ENCODE measurements around the gene USP34.
"Not testable (repeated sequence)": the region's sequence is repeated elsewhere in the genome, so short reads cannot be mapped to it uniquely, and the experiment has no call there.

USP34 gene

DNA sequence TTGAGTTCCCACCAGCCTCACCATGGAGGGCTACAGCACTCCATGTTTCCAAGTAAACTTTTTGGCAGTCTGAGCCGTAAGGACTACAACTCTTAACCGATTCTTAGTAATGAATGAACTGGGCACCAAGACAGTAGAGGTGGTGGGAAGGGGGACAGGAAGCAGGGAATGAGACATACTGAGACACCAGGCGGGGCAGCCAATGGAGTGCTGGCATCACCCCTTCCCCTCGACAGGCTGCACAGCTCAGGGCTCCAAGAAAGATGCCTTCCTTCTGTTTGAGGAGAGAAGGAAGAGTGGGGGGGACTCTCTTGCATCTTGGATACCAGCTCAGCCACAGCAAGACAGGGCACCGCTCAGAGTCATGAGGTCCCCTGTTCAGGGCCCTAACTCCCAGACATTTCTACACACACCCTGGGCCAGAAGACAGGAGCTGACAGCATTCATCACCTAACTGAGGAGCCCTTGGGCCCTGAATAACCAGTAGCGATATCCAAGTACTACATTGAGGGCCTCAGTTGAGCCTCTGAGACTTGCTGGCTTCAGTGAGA is 45.2 kb downstream of the USP34 start:
- DNase-seq (ENCODE audit: low read depth, low spot score), result no peak

DNA sequence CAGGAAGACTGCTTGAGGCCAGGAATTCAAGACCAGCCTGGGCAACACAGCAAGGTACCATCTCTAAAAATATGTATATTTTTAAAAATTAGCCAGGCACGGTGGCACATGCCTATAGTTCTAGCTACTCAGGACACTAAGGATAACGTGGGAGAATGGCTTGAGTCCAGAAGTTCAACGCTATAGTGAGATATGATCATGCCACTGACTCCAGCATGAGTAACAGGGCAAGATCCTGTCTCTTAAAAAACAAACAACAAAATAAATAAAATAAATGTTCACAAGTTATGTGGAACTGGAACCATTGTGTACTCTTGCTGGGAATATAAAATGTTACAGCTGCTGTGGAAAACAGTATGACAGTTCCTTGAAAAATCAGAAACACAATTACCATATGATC is 47.2 kb downstream of the USP34 start:
- no peak for DNase-seq (ENCODE audit: low read depth, low spot score)

DNA sequence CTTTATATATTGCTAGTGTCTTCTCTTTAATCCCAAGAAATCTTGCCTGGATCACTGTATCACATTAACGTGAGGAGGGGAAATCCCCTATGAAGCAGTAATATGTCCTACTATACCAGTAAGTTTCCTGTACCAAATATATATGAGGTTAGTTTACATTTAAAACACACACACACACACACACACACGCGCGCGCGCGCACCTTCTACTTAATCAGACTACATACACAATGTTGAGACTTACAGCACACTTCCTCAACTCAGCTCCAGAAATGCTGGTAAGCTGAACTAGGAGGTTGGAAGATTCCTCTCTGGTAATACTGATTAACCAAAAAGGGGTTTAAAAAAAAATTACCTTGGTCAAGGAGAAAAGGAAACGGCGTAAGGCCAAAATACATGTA is 49.3 kb downstream of the USP34 start:
- no peak for DNase-seq (ENCODE audit: low read depth, low spot score)

DNA sequence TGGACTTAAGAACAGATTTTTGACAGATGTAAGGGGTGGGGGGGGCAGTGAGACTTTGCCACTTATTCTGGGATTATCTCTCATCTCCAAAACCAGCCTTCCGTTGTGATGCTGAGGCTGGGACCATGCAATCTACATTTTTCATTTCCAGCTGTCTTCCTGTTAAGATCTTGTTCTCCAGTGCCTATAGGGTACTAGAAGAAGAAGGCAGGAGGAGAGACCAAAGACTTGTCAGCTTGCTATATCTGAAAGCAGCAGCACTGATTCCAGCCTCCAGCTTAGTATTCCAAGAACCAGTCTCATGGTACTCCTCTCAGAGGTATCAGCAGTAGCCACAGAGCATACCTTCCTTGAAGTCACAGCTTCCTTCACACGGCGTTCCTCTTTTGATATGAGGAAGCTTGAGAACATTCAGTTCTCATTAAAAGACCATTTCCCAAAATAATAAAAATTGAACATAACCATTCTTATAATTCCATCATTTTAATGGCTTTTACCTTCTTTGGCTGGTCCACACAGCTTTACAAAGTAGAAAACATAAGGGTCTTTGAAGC is 49.8 kb downstream of the USP34 start:
- no peak for DNase-seq (ENCODE audit: low read depth, low spot score)

DNA sequence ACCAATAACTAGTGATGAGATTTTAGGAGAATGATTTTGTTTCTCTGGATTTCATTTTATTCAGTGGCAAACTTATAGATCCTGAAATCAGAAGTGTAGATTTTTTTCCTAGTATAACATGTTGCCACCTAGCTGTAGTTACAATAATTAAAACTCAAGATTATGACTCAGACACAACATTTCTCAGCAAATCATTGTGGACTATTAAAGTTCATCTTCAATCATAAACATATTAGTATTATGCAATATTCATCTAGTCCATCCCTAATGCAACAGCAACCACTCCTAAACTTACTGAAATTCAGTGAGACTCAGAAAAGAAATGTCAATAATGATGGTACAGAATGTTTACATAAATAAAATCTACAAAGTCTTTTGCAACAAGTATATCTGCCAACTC is 51.3 kb downstream of the USP34 start:
- no peak for DNase-seq (ENCODE audit: low read depth, low spot score)

DNA sequence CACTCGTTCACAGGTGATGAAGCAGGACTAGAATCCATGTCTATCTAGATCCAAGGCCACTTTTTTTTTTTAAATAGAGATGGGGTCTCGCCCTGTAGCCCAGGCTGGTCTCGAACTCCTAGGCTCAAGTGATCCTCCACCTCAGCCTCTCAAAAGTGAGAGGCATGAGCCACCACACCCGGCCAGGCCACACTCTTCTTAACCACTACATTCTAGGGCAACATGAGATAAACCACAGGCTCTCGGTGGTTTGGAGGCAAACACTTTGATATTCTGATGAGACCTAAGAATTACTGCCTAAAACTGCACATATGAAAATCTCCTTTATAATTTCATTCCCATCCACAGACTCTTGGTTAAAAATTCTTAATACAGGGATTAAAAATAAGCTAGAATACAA is 51.8 kb downstream of the USP34 start:
- no peak for DNase-seq (ENCODE audit: low read depth, low spot score)

DNA sequence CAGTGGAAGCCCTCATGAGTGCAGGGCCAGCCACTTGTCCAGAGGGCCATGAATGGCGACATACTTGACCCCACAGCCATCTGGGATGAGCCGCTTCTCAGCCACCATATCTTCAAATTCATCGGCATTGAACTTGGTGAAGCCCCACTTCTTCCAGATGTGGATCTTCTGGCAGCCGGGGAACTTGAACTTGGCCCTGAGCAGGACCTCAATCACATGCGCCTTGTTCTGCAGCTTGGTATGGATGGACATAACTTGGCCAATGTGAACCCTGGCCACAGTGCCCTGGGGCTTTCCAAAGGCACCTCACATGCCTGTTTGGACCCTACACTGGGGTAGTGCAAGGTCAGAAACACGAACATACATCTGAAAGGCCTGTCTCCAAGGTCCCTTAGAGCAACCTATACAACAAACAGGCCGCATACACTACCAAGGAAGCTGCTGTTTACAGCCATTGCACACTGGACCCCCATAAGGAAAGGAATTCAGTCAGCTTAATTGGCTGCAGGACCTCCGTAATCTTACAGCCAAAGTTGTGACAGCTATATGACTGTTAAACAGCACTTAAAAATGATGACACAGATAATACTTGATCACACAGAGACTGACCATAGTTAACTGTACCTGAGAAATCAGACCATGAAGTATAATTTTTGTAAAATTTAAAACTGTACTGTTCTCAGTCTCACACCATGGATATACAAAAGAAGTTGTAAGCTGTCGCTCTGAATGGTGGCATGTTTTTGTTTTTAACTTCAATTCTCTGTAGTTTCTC is 53.8 kb downstream of the USP34 start:
- DNase-seq (ENCODE audit: low read depth, low spot score), result no peak

DNA sequence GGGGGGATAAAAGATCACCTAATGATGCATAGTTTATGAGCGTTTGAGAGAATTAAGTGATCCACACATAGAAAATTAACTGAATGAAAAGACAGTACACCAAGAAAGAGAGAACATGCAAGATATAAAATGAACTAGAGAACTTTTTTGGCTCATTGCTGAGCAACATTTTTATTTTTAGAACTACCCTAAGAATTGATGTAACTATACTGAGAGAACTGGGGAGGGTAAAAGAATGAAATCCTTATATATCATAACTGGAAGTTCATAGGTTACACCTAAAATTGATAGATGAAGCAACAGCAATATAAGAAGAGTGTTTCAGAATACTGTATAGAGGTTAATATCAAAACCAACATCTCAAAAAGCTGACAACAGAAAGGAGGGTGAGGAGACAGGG is 55.6 kb downstream of the USP34 start:
- no peak for DNase-seq (ENCODE audit: low read depth, low spot score)

DNA sequence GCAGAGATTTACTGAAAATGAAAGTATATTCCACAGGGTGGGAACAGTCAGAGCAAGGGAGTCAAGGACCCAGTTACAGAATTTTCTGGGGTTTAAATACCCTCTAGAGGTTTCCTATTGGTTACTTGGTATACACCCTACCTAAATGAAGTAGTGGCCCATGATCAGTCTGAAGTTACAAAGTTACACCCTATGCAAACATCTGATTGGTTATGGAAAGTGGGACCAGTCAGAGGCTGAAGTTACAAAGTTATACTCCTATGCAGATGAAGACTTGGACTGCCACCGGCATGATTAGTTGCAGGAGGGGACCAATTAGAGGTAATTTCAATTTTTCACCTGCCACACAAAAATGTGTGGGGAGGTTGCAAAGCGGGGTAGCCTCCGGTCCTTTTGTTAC is 56.2 kb downstream of the USP34 start:
- DNase-seq (ENCODE audit: low read depth, low spot score), result no peak

DNA sequence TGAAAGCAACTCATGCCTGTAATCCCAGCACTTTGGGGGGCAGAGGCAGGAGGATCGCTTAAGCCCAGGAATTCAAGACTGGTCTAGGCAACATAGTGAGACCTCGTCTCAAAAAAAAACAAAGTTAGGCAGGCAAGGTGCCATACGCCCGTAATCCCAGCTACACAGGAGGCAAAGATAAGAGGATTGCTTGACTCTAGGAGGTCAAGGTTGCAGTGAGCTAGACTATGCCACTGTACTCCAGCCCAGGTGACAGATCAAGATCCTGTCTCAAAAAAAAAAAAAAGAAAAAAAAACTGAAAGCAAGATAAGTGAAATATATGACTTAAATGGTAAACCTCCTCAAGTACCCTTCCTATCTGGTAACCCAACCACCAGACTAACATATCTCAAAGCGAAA is 59.8 kb downstream of the USP34 start:
- DNase-seq (ENCODE audit: low read depth, low spot score), result no peak

DNA sequence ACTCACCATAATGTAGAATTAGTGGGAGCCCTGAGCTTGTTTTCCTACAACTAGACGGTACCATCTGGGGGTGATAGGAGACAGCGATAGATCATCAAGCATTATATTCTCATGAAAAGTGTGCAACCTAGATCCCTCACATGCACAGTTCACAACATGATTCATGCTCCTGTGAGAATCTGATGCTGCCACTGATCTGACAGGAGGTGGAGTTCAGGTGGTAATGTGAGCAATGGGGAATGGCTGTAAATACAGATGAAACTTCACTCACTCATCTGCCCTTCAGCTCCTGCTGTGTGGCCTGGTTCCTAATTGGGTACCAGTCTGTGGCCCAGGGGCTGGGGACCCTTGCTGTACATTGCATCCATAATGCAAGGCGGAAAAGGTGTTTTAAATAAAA is 60.7 kb downstream of the USP34 start:
- no peak for DNase-seq (ENCODE audit: low read depth, low spot score)

DNA sequence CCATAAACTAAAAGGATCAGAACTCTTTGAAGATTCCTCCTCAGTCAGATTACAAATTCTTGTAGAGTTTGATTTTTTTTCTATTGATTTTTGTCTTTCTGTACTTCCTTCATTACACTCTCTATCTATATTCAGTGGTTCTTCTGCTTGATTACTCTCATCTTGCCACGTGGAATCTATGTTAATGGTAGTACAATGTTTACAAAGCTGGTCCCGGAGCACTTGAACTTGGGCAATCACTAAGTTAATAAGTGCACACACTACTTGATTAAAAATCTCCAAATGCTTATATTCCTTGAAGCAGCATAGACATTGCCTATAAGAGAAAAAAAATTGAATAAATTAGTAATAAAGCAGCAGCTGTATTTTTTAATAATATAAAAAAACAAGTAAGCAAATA is 65.1 kb downstream of the USP34 start:
- DNase-seq (ENCODE audit: low read depth, low spot score), result no peak

DNA sequence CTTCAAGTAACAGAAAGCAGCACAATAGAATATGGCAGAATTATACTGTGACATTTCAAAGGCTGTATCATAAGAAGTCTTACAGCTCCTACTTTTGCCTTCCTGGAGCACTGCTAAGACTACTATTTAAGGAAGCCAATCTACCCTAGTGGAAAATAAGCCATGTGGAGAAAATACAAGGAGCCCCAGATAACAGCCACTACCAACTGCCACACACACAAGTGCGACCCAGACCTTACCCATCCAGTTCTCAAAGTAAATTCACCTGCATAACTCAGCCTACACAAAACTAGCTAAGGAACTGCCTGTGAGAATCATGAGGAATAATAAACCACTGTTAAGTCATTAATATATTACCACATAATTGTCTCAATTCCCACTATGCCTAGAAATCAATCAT is 66.4 kb downstream of the USP34 start:
- no peak for DNase-seq (ENCODE audit: low read depth, low spot score)

DNA sequence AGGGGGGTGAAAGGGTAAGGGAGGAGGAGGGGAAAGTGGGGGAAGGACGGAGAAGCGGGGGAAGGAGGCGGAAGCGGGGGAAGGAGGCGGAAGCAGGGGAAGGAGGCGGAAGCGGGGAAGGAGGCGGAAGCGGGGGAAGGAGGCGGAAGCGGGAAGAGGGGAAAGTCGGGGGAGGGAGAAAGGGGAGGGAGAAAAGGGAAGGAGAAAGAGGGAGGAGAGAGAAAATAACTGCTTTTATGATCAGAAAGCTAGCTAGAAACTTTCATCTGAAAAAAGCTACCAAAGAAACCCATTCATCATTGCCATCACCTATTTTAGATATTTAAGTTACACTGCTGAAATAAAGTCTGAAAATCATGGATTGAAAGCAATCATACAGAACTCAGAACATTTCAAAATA is 72.5 kb downstream of the USP34 start:
- DNase-seq (ENCODE audit: low read depth, low spot score), result no peak

DNA sequence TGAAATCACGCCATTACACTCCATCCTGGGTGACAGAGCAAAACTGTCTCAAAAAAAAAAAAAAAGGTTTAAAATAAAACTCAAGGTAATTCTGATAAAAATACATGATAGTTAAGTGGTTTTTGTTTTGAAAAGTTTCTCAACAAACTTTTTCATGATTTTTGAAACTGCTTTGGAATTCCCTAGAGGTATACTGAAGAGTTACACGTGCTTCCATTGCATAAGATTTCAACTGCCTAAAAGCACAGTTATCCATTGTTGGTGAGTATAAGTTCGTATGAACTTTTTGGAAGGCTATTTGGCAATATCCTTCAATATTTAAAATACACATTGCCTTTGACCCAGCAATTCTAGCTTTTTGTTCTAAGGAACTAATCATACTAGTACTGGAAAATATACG is 74.9 kb downstream of the USP34 start:
- DNase-seq (ENCODE audit: low read depth, low spot score), result no peak

DNA sequence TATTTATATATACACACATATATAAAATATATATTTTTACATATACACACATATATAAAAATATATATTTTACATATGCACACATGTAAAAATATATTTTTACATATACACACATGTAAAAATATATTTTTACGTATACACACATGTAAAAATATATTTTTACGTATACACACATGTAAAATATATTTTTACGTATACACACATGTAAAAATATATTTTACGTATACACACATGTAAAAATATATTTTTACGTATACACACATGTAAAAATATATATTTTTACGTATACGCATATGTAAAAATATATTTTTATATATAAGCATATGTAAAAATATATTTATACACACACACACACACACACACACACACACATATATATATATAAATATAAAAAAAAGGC is 83.3 kb downstream of the USP34 start:
- not testable (repeated sequence) for DNase-seq (ENCODE audit: low read depth, low spot score)

DNA sequence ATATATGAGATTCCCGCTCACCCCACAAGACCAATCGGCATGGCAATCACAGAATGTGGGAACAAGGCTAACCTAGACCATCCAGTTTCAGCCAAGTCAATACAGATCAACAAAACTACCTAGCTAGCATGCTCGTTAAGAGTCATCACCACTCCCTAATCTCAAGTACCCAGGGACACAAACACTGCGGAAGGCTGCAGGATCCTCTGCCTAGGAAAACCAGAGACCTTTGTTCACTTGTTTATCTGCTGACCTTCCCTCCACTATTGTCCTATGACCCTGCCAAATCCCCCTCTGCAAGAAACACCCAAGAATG is 90.0 kb downstream of the USP34 start:
- not testable (repeated sequence) for DNase-seq (ENCODE audit: low read depth, low spot score)

DNA sequence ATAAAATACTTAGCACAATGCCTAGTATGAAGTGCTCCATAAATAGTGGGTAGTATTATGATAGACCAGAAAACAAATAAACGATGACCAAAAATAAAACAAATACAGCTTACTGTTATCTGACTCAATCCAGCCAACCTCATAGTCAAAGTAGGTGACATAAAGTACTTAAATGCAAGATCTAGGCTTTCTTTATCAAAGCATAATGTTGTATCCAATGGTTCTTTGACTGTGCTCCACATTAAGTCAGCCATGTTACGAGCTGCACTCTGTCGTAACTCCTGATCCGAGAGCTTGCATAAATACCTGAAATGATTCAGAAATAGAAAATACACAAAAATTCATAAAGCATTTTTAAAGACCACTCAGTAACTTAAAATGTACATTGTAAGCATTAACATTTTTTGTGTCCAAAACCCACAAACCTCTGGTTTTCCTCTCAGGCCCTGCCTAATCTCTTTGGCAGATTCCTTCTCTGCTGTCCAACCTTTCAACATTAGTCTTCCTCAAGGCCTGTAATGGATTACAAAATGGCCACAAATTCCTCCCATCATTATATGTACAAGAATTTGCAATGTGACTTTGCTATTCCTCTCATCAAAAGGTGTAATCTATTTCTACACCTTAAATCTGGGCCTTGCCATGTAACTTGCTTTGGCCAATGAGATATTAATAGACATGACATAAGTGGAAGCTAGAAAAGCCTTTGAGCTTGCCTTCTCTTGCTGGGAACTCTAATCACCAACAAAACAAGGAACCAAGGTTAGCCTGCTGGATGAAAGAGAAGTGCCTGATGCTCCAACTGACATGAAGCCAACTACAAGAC is 90.6 kb downstream of the USP34 start:
- DNase-seq (ENCODE audit: low read depth, low spot score), result no peak

DNA sequence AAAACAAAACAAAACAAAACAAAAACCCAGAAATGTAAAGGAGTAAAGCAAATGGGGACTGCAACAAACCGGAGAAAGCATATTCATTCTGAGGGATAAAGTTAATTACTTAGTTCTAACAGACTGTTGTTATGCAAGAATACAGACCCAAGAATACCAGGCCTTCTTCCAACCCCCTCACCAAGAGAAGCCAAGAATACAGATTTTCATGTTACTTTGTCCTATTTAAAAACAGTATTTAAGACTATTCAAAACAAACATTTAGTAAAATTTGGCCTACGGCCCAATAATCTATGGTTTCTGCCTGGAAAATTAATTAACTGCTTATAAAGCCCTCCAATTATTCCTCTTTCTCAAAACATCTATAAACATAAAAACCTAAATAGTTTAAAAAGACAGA is 91.4 kb downstream of the USP34 start:
- no peak for DNase-seq (ENCODE audit: low read depth, low spot score)

DNA sequence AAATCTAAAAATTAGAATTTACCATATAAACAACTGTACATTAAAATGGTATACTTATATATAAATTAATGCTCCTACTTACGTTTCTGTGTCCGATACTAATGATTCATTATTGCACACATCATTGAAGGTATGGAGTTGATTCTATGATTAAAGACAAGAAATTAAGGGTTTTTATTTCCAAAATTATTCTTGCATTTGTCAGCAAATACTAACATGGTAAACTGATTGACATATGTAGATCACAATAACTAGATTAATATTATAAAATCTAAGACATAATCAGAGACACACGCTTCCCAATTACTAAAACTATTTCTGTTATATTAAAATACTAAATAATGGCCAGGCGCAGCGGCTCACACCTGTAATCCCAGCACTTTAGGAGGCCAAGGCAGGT is 92.6 kb downstream of the USP34 start:
- no peak for DNase-seq (ENCODE audit: low read depth, low spot score)

DNA sequence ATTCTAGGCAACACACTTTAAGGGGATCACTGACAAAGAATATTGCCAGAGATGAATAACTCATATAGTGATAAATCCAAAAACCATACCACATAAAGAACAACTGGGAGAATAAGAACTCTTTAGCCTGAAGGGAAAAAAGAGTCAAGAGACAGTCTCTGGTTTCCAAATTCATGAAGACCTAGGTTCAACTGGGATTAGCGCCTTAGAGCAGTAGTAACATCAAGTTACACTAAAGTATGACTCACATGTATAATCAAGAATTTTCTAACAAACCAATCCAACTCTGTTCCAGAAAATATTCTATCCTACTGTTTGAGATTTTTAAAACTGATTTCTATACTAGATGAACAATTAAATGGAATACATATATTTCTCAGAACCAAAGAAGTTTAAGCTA is 93.8 kb downstream of the USP34 start:
- DNase-seq (ENCODE audit: low read depth, low spot score), result no peak

DNA sequence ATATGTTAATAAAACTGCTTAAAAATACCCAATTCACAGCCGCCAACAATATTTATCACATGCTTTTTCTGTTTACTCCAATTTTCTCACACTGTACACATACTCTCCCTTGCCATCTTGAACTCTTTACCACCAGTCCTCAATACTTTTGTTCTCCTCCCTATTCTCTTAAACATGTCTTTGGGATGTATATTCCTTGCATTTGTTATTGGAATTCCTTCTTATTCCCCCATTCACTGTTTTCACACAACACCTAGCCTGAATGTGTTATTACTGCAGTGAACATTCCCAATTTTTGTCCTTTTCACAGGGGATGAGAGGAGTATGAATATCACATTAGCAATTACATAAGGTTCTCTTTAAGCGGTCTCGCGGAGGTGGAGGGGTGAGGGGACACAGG is 94.7 kb downstream of the USP34 start:
- no peak for DNase-seq (ENCODE audit: low read depth, low spot score)

DNA sequence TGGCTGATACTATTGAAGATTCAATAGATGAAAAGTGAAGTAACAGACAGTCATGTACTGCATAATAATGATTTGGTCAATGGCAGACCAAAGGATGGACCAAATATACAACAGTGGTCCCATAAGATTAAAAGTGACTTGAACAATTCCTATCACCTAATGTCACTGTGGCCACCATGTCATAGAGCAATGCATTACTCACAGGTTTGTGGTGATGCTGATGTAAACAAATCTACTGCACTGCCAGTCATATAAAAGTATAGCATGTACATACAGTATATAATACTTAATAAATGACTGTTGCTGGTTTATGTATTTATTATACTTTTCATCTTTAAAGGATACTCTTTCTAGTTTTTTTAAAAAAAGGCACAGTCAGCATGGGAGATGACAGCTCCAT is 99.9 kb downstream of the USP34 start:
- no peak for DNase-seq (ENCODE audit: low read depth, low spot score)
